Measurements from ENCODE around the gene GOLGA6A.
"Not testable (repeated sequence)": the region's sequence is repeated elsewhere in the genome, so short reads cannot be mapped to it uniquely, and the experiment has no call there.

The GOLGA6A gene

DNA sequence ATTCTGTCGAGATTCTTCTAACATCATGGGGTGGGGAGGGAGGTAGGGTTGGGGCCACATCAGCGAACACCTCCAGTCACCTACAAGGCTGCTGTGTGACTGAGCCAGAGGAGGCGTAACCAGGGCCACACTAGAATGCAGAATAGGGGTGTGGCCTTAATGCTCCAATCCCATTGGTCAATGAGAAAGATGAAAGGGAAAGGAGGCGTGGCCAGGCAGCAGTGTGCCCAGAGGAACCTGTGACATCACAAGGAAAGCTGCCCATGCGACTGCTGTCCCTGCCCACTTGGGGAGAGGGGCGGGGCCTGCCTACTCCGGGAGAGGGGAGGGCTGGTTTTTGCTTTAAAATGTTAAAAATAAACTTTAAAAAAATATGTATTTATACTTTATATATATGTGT lies at the start of gene GOLGA6A:
Gene GOLGA6A (minus strand): TSS at position 101 of the 400 bp plus-strand sequence. CDS start 41 bp downstream, at position 60.
- DNase-seq (ENCODE audit: low read depth); H3K4me3 ChIP-seq (ENCODE audit: low read depth, low read length): not testable (repeated sequence)

GRCh38 chr15:74131628-74132413 lies 49.5 kb upstream of the GOLGA6A start:
- H3K4me3 ChIP-seq (ENCODE audit: low read depth, low read length): no peak overlapping the region
- no peak for TF ChIP-seq POLR2A (IDR thresholded peaks at IDR 0.05; ENCODE audit: extremely low read depth, insufficient read length)
- DNase-seq (ENCODE audit: low read depth): no peak

DNA sequence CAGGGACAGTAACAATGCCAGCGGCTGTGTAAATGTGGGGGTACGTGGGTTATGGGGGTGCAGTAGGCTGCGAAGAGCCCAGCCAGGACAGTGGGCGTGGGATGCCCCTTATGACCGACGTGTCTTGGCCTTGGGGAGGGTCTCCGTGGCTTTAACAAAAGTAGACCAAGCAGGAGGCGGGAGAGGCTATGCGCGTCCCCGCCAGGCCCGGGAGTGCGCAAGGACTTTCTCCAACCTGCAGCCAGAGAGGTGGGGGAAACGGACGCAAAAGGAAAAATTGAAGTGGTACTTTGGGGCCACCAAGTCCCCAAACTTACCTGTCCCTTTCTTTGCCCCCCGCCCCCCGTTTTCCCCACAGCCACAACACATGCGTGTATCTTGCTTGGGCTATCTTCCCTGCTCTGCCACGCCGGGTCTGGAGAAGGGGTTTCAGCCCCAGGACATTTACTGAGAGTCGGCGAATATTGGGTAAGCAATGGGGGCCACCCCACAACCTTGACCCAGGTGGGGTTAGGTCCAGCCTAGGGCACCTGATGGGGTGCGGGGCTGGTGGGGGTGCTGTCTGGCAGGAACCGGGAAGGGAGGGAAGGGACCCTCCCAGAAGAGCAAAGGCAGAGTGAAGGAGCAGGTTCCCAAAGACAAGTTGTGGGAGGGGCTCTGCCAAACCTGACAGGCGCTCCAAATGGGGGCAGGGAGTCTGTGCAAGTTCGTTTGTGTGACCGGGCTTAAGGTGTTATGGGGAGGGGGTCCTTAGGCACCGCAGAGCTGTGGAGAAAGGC lies 48.7 kb upstream of the GOLGA6A start:
- no peak overlapping the region for H3K4me3 ChIP-seq (ENCODE audit: low read depth, low read length)
- no peak for DNase-seq (ENCODE audit: low read depth)
- TF ChIP-seq, protein P1, sequence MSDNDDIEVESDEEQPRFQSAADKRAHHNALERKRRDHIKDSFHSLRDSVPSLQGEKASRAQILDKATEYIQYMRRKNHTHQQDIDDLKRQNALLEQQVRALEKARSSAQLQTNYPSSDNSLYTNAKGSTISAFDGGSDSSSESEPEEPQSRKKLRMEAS (IDR thresholded peaks at IDR 0.05; ENCODE audit: low read depth, low read length): no peak
- TF ChIP-seq MYC (IDR thresholded peaks at IDR 0.05; ENCODE audit: low read depth, low read length) (no peak), CTCF (IDR thresholded peaks at IDR 0.05; ENCODE audit: low read depth, low read length) (no peak), POLR2A (IDR thresholded peaks at IDR 0.05; ENCODE audit: extremely low read depth, insufficient read length) (no peak)

- DNase-seq (ENCODE audit: low read depth): no peak
- TF ChIP-seq CTCF (IDR thresholded peaks at IDR 0.05; ENCODE audit: low read depth, low read length) (no peak), MYC (IDR thresholded peaks at IDR 0.05; ENCODE audit: low read depth, low read length) (no peak), POLR2A (IDR thresholded peaks at IDR 0.05; ENCODE audit: extremely low read depth, insufficient read length) (no peak)
- TF ChIP-seq, protein P1 (IDR thresholded peaks at IDR 0.05; ENCODE audit: low read depth, low read length): no peak
- no peak within 1 kb of the TSS for H3K4me3 ChIP-seq (ENCODE audit: low read depth, low read length)
Measured at GRCh38 chr15:74130155-74130848, 48.0 kb upstream of the GOLGA6A start, which contains the start of gene ISLR2. Gene ISLR2 (plus strand): TSS chr15:74130586. CDS start chr15:74132755, 2,169 bp downstream.

DNA sequence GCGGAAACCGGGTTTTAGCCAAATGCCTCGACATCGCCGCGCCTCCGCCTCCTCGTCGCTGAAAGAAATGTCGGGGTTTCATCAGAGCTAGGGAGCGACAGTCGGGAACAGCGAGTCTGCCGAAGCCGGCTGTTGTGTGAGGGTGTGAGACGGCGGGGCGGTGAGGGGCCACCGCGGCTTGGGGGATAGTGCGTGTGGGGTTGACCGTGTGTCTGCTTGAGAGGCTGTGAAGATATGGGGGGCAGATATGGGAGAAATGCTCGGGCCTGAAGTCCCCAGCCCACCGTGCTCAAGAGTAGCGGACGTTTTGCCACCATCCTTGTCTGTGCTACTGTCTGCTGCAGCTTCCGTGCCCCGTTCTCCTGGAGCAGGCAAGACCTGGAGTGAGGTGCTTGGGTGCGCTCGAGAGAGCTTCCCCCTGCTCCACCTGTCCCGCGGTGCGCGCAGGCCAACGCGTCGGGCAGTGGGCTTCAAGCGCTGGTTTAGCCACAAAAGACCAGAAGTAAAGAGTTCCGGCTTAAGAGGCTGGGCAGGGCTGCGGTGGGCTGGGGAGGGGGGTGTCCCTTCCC lies 47.3 kb upstream of the GOLGA6A start:
- TF ChIP-seq POLR2A (IDR thresholded peaks at IDR 0.05; ENCODE audit: extremely low read depth, insufficient read length) (no peak), CTCF (IDR thresholded peaks at IDR 0.05; ENCODE audit: low read depth, low read length) (no peak), MYC (IDR thresholded peaks at IDR 0.05; ENCODE audit: low read depth, low read length) (no peak)
- TF ChIP-seq, protein P1 (IDR thresholded peaks at IDR 0.05; ENCODE audit: low read depth, low read length): no peak
- DNase-seq (ENCODE audit: low read depth): no peak
- H3K4me3 ChIP-seq (ENCODE audit: low read depth, low read length): no peak overlapping the region

DNA sequence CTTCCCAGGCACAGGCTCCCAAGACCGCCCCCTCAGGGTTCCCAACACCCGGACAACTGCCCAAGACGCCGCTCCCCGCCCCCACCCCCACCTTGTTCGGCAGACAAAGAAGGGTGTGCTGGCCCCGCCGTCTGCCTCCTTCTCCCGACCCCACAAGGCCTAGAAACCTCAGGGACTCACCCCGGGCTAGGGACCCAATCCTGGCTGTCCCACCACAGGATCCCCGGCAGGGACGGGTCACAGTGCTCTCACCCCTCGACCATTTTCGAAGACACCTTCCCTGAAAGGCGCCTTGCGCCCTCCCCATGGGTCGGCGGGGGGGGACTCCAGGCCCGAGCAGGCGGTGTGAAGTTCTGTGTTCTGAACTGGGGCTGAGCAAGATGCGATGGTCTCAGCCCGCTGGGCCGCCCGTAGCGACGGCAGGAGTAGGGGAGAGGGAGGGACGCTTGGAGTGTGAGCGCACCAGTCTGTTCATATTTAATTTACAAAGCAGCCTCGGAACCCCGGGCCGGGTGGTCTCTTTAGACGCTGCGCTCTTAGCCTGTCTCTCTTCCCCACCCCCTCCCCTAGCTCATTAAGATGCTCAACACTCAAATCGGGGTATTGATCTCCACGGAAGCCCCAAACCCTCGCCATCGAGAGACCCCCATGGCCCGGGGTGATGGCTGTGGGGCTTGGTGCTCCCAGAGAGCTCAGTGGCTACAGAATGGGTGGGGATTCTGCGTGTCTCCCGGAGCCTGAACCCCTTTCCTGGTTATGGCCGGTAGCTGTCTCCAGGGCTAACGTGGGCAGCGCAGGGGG lies 46.6 kb upstream of the GOLGA6A start:
- no peak for TF ChIP-seq MYC (IDR thresholded peaks at IDR 0.05; ENCODE audit: low read depth, low read length)
- TF ChIP-seq, protein P1 (IDR thresholded peaks at IDR 0.05; ENCODE audit: low read depth, low read length): no peak
- TF ChIP-seq POLR2A (IDR thresholded peaks at IDR 0.05; ENCODE audit: extremely low read depth, insufficient read length): no peak
- no peak for TF ChIP-seq CTCF (IDR thresholded peaks at IDR 0.05; ENCODE audit: low read depth, low read length)
- DNase-seq (ENCODE audit: low read depth): no peak
- no peak overlapping the region for H3K4me3 ChIP-seq (ENCODE audit: low read depth, low read length)
